Smooth muscle cell of the brain vasculature (primary cell): ENCODE data around the gene FAM174C.

Source experiments
- DNase-seq: peaks from one replicate; pipeline ENCODE4 v3.0.0-alpha.2; 2012; ENCODE audit warnings: low read depth, low spot score

The FAM174C gene

DNA sequence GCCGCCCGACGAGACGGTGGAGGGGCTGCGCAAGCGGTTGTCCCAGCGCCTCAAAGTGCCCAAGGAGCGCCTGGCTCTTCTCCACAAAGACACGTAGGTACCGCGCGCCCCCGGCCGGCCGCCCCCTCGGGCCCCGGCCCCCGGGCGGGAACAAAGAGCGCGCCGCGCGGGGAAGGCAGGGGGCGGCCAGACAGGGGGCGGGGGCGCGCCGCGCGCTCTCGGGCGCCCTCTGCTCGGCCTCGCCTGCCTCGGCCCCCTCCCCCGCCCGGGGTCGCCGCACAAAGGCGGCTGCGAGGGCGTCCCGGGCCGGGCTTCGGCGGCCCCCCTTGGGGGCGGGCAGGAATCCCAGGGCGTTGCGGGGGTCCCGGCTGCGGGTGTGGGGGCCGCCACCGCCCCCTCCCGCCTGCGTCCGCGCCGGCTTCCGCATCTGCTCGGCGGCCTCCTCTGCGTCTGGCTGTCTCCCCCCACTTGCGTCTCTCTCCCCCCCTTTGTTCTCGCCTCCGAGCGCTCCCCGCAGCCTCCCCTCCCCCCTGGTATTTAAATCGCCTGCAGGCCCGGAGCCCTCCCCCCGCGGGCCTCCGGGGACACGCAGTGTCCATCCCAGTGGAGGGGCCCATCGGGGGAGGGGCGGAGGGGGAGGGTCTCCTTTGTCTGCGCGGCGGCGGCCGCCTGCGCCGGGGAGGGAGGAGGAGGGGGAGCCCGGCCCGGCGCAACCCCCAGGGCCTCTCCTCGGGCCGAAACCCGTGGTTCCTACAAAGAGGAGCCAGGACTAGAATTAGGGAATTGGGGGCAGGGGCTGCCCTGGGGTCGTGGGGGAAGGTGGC is 24.7 kb upstream of the FAM174C start:
- no peak for DNase-seq

DNA sequence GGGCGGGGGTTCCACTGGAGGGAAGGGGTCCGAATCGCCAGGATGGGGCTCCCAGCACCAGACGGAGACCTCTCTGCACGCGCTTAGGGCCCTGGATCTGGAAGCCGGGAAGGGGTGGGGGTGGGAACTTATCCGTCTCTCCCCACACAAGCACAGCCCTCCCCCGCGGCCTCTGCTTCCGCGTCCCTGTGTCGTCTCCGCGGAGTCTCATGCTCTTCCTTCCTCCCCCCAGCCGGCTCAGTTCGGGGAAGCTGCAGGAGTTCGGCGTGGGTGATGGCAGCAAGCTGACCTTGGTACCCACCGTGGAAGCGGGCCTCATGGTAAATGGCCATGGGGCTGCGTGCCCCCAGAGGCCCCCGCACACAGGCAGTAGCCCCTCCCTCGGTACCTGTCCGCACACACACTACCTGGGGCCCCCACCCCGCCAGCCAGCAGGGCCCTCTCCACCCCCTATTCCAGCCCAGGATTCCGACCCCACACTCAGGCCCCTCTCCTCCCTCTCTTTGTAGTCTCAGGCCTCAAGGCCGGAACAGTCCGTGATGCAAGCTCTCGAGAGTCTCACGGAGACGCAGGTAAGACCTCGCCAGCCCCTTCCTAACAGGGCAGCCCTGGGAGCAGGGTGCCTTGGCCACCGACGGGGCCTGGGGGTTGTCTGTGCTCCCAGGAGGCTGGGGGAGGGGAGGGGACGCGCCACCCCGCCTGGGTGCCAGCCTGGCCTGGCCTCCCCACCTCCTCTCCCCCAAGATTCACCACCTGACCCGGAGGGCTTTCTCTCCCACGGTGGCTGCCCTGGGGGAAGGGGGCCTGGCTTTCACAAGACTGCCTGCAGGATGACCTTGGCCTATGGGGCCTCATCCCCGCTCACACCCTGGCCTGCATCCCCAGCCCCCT is 23.8 kb upstream of the FAM174C start:
- no peak for DNase-seq

DNA sequence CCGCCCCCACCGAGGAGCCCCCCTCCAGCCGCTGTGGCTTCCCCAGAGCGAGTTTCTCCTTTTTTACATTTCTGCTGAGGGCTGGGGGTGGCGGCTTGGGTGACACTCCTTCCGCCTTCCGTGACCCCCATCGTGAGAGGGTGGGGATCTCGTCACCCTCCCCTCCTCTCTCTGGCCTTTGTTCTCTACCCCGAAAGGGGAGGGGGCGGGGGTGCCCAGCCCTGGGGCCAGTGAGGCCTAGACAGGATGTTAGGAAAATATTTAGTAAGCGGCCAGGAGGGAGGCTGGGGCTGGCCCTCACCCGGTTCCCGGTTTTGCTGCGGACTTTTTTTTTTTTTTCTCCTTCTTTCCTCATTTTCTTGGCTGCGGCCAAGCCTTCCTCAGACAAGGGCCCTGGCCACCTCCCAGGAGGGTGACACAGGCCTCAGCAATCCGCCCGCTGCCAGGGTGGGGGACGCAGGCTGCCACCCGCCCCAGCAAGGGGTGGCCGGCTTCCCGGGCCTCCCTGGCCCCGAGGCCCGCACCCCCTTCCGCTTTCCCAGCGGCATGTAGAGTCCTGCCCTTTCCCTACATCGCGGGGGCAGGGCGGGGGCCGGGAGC is 23.0 kb upstream of the FAM174C start:
- DNase-seq, result peak; percentile 85

DNA sequence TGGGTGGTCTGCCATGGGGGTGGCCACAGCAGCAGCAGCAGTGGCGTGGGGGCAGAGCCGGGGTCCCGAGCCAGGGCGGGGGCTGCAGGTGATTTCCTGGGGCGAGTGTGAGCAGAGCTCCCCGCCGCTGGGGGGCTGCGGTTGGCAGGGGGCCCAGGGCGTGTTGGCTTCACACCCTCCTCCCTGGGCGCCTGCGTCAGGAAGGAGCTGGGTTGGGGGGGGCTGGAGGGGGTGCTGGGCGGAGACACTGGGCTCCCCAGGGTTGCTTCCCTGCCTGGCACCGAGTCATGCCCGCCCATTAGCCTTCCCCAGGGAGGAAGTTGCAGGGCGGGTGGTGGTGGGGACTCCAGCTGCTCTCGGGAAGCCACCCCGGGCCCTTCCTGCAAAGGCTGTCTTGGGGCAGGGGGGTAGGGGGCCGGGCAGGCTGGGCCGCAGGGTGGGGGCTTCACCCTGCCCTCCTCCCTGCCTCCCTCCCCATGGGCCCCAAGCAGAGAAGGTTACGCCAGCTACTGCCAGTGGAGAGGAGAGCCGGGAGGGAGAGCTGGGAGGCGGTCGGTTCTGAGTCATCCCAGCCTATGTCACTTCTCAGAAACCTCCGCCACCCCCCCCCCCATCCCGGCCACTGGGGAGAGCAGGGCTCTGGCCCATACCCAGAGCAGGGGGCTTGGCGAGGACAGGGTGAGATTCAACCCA is 22.4 kb upstream of the FAM174C start:
- peak; percentile 91 for DNase-seq

DNA sequence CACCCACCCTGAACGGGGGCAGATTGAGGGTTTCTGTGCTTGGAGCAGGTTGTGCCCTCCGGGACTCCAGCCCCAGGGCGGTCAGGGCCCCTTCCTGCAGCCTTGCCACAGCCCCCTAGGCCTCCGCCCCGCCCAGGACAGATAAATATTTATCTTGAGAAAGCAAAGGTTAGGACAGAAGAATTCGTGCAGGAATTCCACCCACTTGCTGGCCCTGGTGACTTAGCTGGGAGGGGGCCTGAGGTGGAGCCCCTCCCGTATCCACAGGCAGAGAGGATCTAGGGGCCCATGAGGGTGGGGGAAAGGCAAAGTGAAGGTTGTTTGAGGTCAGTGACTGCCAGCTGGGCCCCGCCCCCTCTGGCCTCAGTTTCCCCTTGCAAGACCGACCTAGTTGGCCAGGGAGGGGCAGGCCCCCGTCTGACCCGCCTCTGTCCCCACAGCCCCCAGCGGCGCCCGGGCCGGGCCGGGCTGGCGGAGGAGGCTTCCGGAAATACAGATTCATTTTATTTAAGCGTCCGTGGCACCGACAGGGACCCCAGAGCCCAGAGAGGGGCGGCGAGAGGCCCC is 21.7 kb upstream of the FAM174C start:
- DNase-seq, result peak; percentile 78

DNA sequence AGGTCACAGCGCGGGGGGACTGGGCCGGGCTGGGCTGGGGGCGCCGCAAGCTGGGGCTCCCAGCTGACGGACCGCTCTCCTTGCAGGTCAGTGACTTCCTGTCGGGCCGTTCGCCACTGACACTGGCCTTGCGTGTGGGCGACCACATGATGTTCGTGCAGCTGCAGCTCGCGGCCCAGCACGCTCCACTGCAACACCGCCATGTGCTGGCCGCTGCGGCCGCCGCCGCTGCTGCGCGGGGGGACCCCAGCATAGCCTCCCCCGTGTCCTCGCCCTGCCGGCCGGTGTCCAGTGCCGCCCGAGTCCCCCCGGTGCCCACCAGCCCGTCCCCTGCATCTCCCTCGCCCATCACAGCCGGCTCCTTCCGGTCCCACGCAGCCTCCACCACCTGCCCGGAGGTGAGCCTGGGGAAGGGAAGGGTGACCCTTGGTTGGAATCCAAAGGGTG is 21.2 kb upstream of the FAM174C start:
- DNase-seq, result no peak

DNA sequence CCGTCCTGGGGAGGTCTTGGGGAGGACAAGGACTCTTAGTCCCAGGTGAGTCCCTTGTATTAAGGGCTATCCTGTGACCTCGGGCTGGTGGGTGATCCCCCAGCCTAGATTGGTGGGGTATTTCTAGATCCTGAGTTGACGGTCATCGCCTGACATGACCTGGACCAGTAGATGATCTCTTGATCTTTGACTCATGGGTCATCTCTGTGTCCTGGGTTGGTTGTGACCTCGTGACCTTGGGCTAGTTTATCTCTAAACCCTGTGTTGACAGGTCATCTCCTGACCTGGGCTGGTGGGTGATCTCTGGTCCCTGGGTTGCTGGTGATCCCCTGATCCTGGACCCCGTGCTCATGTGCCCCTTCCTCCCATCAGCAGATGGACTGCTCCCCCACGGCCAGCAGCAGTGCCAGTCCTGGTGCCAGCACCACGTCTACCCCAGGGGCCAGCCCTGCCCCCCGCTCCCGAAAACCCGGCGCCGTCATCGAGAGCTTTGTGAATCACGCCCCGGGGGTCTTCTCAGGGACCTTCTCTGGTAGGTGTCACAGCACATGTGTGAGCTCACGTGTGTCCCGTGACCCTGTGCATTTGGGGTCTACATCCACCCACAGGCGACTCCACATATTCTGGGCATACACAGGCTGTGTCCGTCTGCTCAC is 20.7 kb upstream of the FAM174C start:
- no peak for DNase-seq

DNA sequence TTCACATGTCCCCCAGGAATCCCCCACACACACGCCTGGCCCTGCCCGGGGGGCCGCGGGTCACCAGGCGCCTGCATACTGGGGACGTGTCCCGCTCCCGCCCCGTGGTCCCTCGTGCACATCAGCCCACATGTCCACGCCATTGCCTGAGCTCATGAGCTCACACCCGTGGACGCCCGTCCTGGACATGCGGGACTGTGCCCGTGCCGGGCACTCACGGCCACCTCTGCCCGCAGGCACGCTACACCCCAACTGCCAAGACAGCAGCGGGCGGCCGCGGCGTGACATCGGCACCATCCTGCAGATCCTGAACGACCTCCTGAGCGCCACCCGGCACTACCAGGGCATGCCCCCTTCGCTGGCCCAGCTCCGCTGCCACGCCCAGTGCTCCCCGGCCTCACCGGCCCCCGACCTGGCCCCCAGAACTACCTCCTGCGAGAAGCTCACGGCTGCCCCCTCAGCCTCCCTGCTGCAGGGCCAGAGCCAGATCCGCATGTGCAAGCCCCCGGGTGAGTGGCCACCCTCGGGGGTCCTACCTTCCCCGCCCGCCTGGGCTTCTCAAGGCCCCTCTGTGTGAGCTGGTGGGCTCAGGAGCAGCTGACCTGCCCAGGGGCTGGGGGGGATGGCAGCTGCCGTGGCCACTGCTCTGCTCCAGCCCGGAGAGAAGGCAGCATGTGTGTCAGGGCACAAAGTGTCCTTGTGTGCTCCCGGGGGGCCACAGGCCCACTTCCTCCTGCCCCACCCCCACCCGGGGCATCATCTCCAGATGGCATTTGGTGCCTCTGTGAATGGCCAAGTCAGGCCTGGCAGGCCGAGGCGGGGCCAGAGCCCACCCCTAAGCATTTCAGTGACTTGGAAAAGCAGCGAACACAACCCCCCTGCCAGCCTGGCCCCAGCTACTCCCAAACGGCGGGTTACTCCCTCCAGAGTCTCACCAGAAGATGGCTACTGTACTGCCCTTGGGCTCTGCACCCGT is 19.9 kb upstream of the FAM174C start:
- DNase-seq, result no peak

DNA sequence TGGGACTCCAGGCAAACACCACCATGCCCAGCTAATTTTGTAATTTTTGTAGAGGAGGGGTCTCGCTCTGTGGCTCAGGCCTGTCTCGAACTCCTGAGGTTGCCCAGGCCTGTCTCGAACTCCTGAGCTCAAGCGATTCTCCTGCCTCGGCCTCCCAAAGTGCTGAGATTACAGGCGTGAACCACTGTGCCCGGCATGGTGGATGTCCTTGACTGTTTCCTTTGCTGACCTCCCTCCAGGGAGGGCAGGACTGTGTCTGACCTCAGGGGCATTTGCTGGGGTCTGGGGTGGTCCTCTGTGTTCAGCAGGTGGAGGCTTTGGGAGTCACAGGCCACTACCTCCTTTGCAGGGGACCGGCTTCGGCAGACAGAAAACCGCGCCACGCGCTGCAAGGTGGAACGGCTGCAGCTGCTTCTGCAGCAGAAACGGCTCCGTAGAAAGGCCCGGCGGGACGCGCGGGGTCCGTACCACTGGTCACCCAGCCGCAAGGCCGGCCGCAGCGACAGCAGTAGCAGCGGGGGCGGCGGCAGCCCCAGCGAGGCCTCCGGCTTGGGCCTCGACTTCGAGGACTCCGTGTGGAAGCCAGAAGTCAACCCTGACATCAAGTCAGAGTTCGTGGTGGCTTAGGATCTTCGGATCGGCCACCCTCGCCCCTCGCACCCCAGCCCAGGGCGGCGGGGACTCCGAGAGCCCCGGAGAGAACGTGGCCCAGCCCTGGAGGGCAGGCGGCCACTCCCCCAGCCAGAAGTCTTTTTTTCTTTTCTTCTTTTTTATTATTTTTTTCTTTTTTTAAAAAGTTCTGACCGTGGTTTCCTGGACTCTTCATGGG is 18.5 kb upstream of the FAM174C start:
- no peak for DNase-seq

DNA sequence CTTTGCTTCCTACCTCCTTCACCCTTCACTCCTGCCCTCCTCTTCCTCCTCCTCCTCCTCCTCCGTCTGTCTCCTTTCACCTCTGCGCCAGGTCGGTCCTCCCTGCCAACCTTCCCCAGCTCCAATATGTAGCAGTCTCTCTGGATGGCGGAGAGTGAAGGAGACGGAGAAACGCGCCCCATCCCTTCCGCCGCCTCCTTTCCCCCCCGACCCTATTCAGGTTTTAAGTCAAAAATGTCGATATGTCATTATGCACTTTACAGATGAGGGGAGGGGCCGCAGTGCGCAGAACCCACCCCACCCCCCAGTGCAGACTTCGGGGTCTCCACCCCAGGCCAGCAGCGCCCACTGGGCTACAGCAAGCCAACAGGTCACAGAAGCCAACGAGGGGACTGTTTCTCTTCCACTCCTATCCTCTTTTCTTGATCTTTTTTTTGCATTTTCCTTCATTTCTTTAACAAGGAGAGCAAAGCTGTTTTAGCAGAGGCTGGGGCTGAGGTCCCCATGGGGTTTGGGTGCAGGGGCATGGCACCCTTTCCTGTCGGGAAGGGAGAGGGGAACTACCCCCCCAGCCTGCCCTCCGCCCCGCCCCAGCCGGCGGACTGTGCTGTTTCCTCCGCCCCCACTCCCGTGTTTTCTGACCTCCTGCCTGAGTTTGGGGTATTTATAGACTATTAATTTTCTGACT is 17.7 kb upstream of the FAM174C start:
- DNase-seq, result no peak

DNA sequence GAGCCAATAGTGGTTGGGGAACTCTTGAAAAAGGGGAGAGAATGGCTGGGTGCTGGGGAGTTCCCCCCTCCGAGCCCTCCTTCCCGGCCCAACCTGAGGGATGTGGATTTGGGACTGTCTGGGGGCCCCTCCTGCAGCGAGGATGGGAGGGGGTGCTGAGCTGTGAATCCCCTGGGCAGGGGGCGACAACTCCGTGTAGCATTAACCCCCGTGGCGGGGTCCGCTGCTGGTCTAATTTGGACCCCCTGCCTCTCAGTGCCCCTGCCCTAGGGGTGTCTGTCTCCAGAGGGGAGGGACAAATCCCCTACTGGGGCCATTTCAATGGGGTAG is 17.2 kb upstream of the FAM174C start:
- DNase-seq, result no peak

DNA sequence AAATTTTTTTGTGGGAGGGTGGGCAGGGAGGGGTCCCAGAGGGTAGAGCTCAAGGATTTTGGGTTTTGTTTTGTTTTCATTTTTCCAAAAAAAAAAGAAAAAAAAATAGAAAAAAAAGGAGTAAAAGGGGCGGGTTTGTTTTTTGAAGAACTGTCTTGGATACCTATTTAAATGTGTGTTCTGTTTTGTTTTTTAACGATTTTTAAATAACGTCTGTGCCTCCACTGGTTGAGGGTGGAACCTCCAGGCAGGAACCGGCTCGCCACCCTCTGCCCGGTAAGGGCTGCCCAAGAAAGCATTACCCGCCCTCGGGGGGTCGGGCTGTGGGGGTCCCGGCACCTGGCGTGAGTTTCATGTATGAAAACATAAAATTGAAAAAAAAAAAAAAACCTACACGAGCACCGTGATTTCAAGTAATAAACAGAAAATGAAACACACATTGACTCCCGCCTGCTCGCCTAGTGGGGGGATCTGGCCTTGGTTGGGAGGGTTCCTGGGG is 16.6 kb upstream of the FAM174C start:
- no peak for DNase-seq

DNA sequence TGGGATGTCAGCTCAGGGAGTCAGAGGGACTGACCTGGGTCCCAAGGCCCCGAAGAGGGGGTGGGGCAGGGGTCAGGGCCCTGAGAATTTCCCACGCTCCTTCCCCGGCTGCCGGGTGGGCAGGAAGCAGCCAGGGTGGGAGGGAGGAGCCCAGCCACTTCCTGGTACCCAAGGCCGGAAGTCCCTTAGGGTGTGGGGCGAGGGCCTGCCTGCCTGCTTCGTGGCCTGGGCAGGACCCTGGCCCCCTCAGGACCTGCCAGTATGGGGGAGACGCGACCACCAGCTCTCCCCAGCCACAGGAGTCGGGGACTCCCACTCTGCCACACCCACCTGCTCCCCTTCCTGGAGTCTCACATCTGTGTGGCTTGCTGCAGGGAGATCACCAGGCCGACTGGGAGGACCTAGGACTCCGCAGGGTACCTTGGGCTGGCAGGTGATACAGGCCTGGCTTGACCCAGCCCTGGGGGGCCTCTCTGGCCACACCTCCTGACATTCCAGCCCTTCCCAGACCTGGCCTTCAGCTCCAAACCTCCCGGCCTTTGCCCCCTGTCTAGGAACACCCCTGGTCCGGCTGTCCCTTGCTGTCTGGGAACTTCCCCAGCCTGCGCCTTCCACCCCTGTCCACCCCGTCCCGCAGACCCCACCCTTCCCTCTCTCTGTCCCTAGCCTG is 16.0 kb upstream of the FAM174C start:
- DNase-seq, result no peak

DNA sequence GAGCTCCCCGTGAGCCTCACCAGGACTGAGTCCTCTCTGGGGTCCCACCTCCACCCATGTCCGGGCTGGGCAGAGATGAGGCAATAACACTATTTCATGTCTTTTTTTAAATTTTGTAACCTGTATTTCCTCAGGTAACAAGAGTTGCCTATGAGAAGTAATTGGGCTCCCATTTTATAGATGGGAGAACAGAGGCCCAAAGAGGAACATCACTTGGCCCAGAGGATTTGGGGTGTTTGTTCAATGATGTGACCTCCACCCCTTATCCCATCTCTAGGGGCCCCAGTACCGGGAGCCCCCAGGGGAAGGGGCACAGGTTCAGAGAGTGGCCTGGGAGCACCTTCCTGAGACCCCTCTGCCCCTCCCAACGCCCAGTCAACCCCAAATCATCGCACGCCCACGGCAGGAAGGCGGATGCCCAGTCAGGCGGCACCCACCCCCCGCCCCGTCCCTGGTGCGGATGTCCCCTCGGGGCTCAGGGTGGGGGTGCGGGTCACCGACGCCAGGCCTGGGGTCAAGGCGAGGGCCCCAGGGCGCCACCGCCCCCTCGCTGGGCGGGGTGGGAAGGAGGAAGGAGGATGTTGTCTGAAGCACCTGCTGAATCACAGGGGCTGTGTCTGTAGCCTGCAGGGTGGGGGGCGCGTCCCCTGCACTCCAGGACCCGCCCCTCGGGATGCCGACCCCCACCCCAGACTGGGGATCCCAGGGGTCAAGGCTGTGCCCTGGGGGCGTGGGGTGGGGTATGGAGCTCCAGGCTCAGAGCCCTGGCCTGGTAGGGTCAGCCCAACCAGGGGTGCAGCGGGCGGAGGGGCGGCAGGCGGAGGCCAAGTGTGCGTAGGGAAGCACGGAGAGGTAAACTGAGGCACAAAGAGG is 15.2 kb upstream of the FAM174C start:
- no peak for DNase-seq

DNA sequence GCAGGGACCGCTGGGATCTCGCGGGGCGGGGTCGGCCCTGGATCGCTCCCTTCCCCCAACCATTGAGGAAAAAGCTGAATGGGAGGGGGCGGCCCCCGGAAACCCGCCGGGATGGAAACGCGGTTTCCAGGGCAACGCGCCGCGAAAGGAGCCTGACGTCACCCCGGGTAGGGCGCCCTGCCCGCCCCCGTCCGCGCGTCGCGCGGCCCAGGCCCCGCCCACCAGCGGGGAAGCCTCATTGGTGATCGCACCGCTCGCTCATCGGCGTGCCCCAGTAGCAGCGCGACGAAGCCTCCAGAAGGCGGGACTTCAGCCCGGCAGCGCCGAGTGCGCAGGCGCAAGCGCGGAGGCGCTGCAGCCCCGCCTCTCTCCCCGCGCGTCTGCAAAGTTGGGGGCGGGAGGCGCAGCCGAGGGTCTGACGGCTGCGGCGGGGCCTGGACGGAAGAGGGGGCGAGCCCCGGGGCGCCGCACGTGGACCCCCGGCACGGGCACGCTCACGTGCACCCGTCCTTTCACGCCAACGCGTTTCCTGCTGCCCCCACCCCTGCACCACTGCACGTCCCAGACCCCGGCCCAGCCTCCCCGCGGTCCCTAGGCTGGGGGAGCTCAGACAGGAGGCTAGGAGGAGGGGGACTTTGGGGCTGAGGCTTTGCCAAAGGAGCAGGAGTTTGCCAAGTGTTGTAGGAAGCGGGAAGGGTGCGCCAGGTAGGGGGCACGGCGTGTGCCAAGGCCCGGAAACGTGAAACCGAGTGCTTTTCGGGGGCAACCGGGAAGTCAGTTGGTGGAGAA is 14.4 kb upstream of the FAM174C start:
- DNase-seq, result peak; percentile 92

DNA sequence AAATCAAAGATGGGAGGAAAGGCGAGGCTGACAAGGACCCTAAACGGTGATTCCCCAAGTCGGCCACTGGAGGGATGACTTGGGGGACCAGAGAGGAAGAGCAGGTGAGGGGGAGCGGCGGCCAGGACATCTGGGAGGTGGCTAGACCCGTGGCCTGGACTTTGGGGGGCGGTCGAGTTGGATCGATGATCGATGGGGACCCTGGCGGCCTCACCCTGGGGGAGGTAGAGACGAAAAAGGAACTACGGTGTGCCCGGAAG is 13.9 kb upstream of the FAM174C start:
- no peak for DNase-seq
